GM20000 (cell line): Measurements from ENCODE around the gene USP11.

ENCODE experiments used
- DNase-seq: peaks from one replicate; pipeline ENCODE4 v3.0.0; 2012; ENCODE audit warnings: low spot score
- TF ChIP-seq, protein P1 (sequence below): IDR thresholded peaks from 2 replicates; pipeline ENCODE4 v1.5.1; 2012; ENCODE audit warnings: mild to moderate bottlenecking, control low read depth; ENCODE audit errors: extremely low read depth, missing control alignments

USP11 gene

DNA sequence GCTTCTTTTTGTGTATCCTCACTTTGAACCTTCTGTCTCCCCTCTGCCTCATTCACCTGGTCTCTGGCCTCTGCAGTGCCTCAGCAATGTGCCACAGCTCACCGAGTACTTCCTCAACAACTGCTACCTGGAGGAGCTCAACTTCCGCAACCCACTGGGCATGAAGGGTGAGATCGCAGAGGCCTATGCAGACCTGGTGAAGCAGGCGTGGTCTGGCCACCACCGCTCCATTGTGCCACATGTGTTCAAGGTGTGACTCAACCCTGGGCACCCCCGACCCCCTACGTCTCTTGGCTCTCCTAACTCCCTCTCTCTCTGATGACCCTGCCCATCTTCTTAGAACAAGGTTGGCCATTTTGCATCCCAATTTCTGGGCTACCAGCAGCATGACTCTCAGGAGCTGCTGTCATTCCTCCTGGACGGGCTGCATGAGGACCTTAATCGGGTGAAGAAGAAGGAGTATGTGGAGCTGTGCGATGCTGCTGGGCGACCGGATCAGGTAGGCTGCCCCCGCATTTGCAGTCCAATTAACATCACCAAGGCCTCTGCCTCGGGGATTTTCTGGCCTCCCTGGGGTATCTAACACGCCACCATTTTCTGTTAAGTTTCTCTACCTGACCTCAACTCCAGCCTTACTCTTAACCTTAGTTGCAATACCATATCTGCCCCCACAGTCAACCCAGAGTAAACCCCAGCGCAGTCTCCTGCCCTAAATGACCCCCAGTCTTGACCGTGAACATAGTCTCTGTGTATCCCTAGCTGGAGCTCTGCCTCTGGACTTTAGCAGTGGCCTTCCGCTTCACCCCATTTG, 8.6 kb downstream of the USP11 start:
- DNase-seq = no peak
- TF ChIP-seq, protein P1, sequence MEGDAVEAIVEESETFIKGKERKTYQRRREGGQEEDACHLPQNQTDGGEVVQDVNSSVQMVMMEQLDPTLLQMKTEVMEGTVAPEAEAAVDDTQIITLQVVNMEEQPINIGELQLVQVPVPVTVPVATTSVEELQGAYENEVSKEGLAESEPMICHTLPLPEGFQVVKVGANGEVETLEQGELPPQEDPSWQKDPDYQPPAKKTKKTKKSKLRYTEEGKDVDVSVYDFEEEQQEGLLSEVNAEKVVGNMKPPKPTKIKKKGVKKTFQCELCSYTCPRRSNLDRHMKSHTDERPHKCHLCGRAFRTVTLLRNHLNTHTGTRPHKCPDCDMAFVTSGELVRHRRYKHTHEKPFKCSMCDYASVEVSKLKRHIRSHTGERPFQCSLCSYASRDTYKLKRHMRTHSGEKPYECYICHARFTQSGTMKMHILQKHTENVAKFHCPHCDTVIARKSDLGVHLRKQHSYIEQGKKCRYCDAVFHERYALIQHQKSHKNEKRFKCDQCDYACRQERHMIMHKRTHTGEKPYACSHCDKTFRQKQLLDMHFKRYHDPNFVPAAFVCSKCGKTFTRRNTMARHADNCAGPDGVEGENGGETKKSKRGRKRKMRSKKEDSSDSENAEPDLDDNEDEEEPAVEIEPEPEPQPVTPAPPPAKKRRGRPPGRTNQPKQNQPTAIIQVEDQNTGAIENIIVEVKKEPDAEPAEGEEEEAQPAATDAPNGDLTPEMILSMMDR = no peak

DNA sequence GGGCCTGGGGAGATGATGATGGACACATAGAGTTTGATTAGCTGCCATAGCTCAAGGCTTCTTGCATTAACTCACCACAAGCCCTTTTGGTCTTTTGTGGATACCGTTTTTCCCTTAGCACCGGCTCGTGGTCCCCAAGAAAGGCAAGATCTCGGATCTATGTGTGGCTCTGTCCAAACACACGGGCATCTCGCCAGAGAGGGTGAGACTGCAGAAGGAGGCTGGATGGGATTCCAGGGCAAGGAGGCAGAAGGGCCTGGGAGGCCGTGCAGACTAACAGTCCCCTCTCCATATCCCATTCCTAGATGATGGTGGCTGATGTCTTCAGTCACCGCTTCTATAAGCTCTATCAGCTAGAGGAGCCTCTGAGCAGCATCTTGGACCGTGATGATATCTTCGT, 9.5 kb downstream of the USP11 start:
- TF ChIP-seq, protein P1 = no peak
- DNase-seq = no peak

DNA sequence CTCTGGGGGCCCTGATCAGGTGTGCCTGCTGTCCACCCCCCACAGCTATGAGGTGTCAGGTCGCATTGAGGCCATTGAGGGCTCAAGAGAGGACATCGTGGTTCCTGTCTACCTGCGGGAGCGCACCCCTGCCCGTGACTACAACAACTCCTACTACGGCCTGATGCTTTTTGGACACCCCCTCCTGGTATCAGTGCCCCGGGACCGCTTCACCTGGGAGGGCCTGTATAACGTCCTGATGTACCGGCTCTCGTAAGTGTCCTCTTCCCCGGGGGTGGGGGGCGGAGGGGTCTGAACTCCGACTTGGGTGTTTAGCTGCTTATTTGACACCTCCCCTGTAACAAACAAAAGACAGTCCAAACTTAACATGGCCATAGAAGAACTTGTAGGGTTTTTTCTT, 10.5 kb downstream of the USP11 start:
- TF ChIP-seq, protein P1 = no peak
- DNase-seq = no peak

DNA sequence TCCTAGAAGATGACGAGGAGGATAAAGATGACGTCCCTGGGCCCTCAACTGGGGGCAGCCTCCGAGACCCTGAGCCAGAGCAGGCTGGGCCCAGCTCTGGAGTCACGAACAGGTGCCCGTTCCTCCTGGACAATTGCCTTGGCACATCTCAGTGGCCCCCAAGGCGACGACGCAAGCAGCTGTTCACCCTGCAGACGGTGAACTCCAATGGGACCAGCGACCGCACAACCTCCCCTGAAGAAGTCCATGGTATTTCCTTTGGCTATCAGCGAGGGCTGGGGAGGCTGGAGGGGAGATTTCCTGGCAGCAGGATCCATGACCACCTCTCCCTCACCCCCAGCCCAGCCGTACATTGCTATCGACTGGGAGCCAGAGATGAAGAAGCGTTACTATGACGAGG, 11.9 kb downstream of the USP11 start:
- no peak for DNase-seq
- TF ChIP-seq, protein P1 = no peak

DNA sequence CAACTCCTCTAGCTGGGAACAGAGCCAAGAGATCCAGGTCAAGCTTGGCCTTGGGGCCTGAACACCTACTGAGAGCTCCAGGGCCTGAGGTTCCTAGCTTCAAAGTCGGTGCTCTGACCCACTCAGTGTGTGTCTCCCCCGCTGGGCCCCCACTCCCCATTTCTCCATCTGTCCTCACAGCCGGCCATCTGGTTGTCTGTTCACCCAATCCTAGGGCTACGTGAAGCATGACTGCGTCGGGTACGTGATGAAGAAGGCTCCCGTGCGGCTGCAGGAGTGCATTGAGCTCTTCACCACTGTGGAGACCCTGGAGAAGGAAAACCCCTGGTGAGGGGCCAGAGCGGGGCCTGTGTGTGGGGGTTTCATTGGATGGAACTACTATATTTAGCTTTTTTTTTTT, 12.3 kb downstream of the USP11 start:
- DNase-seq = no peak
- TF ChIP-seq, protein P1 = no peak

DNA sequence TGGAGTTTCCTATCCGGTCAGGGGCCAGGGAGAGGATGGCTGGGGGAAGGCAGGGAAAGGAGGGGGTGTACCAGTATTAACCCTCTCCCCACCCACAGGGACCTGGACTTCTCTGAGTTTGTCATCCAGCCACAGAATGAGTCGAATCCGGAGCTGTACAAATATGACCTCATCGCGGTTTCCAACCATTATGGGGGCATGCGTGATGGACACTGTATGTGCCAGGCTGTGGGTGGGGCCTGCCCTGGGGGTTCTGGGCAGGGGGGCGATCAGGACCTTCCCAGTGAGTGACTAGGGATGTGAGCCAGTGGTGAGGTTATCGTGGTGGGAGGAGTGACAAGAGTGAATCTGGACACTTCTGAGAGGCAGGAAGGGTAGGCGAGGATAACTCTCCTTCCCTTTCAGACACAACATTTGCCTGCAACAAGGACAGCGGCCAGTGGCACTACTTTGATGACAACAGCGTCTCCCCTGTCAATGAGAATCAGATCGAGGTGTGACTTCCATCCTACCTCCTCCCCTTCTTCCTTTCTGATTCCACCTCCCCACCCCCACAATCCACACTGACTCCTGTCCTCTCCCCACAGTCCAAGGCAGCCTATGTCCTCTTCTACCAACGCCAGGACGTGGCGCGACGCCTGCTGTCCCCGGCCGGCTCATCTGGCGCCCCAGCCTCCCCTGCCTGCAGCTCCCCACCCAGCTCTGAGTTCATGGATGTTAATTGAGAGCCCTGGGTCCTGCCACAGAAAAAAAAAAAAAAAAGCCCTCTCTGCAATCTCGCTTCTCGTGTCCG, 14.6 kb downstream of the USP11 start:
- TF ChIP-seq, protein P1 = no peak
- no peak for DNase-seq

DNA sequence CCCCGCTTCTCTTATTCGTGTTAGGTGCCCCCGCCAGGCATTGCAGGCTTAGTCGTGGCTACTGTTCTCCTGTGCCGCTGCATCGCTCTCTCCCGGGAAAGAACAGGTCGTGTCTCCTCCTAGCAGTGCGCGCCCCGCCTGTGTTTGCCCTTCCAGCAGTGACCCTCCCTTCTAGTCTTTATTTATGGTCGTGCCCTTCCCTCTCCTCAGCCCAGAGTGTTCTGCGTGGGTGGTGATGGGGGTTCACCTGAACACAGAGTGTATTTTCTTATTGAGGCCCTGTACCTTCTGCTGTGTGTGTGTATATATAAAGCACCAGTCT, 15.2 kb downstream of the USP11 start:
- DNase-seq = no peak
- TF ChIP-seq, protein P1 = no peak
